AG09319 (cell line): ENCODE measurements around the gene AP2S1.

Source experiments
- DNase-seq: peaks from one replicate; pipeline ENCODE4 v3.0.0-alpha.2; 2010; ENCODE audit warnings: low read depth; ENCODE audit errors: extremely low read depth
- CTCF ChIP-seq: IDR thresholded peaks from 2 replicates; pipeline ENCODE4 v1.5.1; 2011; ENCODE audit warnings: low read depth, mild to moderate bottlenecking, inconsistent platforms, low read length, moderate library complexity

AP2S1 gene

GRCh38 chr19:46788968-46789338, 61.7 kb downstream of the AP2S1 start:
- DNase-seq, result no peak
- TF ChIP-seq CTCF, result no peak

GRCh38 chr19:46788262-46788967, 62.2 kb downstream of the AP2S1 start, which contains the start of gene SLC1A5:
TSS of gene SLC1A5 (minus strand) at chr19:46788594. CDS start at chr19:46787965, 629 bp downstream.
- peak; percentile 95 for DNase-seq
- TF ChIP-seq CTCF, result no peak
